ENCODE results near the gene MYOCOS.
"Not testable (repeated sequence)": the region's sequence is repeated elsewhere in the genome, so short reads cannot be mapped to it uniquely, and the experiment has no call there.

MYOCOS gene

GRCh38 chr1:171625225-171625624 lies 3.2 kb downstream of the MYOCOS start:
- DNase-seq (ENCODE audit: low read depth in 3 of 3): no peak

DNA sequence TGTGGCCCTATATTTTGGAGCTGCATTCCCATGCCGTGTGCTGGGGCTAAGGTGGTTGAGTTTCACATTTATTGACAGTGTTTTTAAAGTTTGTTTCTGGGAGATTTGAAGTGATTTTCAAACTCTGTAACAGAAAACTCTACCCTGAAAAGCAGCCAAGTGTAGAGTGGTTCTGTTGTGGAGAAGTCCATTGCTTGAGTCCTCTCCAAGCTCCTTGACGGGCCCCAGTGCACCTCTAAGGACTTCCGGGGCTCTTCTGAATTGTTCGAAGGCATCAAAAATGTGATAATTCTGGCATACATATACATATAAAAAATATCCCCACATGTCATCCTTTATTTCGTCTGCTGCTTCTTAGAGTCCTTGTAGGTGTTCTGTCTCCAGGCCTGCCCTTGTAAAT lies 5.0 kb downstream of the MYOCOS start:
- DNase-seq (ENCODE audit: low read depth in 3 of 3): no peak

GRCh38 chr1:171628225-171628624 lies 6.2 kb downstream of the MYOCOS start:
- no peak for DNase-seq (ENCODE audit: low read depth in 3 of 3)

GRCh38 chr1:171635661-171636060 lies 13.6 kb downstream of the MYOCOS start:
- no peak for DNase-seq (ENCODE audit: low read depth in 3 of 3)

GRCh38 chr1:171636141-171636540 lies 14.1 kb downstream of the MYOCOS start:
- no peak for DNase-seq (ENCODE audit: low read depth in 3 of 3)

- DNase-seq (ENCODE audit: low read depth in 3 of 3): no peak
Measured at GRCh38 chr1:171637928-171638576, 16.0 kb downstream of the MYOCOS start.

DNA sequence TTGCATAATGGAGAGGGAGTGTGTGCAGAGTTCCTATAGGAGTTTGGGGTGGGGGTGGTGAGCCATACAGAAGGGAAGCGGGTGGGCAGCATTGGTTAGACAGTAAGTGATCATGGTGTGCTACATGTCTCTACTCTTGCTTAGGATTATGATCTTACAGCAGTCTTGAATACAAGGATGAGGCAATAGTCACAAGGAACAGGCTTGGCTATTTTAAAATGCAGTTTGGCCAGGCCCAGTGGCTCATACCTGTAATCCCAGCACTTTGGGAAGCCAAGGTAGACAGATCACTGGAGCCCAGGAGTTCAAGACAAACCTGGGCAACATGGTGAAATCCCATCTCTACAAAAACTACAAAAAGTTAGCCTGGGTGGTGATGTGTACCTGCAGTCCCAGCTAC lies 18.2 kb downstream of the MYOCOS start:
- DNase-seq (ENCODE audit: low read depth in 3 of 3): no peak

DNA sequence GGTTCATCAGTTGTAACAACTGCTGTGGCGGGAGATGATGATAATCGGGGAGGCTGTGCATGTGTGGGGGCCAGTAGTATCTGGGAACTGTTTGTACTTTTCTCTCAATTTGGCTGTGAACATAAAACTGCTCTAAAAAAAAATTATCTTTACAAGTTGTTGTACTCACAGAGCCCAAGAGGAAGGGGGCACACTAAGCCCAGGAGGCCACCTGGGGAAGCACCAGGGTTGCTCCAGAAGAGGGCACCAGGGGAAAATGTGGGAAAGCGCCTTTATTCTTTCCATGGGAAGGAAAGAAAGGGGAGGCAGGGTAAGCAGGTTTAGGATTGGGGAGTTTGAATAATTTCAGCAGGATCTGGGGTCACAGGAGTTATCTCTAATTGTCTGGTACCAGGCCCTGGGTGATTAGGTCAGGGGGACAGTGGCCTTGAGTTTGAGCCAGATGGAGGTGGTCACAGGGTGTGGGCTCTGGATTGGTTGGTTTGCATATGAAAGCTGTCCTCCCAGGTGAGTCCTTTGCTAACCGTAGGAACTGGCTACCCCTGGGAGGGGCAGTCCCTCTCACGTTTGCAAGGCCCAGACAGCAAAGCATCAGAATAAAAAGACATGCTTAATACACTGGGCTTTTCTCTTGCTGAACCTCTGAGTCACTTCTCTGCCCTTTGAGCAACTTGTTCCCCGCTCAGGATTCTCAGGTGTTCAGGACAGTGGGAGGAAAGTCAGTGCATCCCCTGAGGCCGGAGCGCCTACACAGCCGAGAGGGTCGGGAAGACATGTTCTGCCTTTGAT lies 19.2 kb downstream of the MYOCOS start:
- no peak for DNase-seq (ENCODE audit: low read depth in 3 of 3)

- DNase-seq (ENCODE audit: low read depth in 3 of 3): no peak
Measured at GRCh38 chr1:171642197-171642596, 20.2 kb downstream of the MYOCOS start.

DNA sequence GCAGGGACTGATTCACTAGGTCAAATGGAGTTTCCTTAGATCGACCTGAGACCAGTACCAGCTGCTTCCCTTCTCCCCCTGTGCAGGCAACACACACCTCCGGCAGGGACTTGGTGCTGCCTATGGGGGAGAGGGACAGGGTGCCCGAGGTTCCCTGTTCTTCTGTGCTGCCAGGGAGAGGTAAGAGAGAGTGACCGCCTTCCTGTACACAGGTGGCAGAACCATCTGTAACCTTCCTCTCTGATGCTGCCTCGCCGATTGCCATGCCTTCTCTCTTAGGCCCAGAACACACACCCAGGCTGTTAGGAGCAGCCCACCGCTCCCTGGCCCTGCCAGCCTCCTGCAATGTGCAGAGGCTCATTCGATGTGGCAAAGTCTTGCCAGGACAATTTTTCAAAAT lies 21.1 kb downstream of the MYOCOS start:
- DNase-seq (ENCODE audit: low read depth in 3 of 3): no peak

- DNase-seq (ENCODE audit: low read depth in 3 of 3): peak; percentile 27 to 66 (median 40)
Measured at GRCh38 chr1:171644805-171645483, 22.9 kb downstream of the MYOCOS start.

DNA sequence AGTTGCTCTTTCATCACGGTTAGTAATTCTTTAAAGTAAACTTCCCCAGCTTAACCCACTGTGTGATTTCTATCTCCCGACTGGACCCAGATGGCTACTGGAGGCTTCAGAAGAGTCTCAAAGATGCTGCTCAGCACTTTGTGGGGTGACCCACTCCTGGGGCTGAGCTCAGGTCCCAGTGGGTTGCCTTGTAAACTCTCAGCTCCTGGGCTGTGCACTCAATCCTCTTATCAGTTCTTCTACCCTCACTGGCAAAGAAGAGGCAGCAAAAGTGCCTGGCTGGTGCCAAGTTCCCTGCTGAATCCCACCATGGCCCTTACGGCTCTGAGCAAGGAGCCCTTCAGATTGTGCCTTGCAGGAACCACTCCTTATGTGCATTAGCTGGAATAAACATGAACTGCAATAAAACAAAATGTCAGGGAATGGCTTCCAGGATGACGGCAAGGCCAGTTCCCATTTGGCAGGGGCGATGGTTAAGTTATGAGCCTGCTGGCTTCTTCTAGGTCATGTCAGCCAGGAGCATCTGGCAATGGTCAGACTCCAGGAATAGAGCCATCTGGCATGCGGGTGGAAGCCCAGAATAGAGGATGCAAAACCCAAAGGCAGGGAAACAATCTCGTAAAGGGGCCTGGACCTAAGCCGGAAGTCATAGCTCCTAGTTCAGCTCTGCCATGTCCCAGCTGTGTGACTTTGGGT lies 23.7 kb downstream of the MYOCOS start:
- no peak for DNase-seq (ENCODE audit: low read depth in 3 of 3)

DNA sequence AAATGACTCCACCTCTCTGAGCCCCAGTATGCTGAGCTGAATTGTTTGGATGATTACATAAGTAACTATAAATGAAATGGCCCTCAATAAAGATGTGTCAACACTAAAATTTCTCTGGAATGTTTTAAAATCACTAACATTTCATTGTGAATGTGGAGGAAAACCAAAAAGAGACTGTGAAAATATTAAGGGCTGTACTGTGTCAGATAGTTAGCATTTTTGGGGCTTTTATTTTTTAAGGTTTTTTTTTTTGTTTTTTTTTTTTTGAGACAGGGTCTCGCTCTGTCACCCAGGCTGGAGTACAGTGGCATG lies 24.2 kb downstream of the MYOCOS start:
- no peak for DNase-seq (ENCODE audit: low read depth in 3 of 3)

GRCh38 chr1:171652234-171652822 lies 30.3 kb downstream of the MYOCOS start, which contains the start of gene MYOC:
TSS of gene MYOC (minus strand) at chr1:171652688. CDS start at chr1:171652611, 77 bp downstream.
- no peak for DNase-seq (ENCODE audit: low read depth in 3 of 3)

DNA sequence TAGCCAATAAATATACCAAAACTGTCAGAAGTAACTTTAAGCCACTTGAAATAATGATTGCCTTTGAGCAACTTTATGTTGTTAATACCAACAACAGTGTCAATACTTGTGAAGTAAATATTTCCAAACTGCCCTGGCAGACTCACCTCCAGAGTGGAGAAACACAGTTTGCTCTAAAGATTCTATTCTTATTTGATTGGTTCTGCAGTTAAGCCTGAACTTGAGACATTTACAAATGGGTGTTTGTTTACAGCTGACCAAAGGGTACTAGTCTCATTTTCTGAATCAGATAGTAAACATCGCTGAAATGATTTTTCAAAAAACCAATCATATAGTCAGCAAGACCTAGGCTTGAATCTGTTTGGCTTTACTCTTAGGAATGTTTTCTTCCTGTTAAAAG lies 31.8 kb downstream of the MYOCOS start:
- no peak for DNase-seq (ENCODE audit: low read depth in 3 of 3)

DNA sequence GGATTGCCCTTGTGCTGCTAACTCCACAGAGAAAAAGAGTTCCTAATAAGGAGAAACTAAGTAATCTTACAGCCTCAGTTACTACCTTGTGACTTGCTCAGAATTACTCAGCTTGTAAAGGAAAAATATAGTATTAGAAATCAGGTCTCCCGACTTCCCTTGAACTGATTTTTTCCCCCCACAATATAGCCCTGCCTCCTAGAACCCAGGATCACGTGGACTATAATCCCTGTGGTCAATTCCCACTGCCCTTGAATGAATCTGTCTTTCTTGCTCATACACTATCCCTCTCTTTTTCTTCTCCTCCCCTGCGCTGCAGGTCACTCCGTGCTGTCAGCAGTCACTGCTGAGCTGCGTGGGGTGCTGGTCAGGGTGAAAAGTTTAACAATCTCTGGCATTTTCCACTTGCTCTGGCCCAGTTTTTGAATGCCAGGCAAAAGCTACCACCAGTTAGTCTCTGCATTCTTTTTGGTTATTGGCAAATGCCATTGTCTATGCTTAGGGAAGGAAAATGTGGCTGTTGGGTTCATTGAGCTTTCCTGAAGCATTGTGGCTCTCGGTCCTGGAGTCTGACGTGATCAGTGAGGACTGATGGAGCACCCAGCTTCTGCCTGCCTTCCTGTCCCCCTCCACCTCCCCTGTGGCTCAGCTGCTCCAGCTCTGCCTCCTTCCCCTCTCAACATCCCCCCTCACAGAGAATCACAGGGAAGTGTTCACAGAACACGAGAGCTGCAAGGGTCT lies 32.3 kb downstream of the MYOCOS start:
- DNase-seq (ENCODE audit: low read depth in 3 of 3): no peak

- DNase-seq (ENCODE audit: low read depth in 3 of 3): peak; percentile 35 to 78 (median 52)
Measured at GRCh38 chr1:171654942-171655745, 33.1 kb downstream of the MYOCOS start.

DNA sequence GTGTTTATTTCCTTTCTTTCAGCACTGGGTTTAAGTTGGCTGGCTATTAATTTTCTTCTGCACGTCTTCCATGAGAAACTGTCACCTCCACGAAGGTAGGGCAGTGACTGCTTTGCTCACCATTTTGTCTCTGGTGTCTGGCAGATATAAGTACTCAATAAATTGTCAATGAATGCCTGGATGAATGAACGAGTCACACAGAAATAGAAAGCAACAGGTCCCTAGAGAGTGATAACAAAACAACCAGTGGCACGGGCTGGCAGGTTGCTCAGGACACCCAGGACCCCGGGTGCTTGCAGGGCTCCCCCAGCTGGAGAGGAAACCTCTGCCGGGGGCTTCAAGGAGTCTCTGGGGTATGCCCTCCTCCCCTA lies 33.7 kb downstream of the MYOCOS start:
- DNase-seq (ENCODE audit: low read depth in 3 of 3): no peak

DNA sequence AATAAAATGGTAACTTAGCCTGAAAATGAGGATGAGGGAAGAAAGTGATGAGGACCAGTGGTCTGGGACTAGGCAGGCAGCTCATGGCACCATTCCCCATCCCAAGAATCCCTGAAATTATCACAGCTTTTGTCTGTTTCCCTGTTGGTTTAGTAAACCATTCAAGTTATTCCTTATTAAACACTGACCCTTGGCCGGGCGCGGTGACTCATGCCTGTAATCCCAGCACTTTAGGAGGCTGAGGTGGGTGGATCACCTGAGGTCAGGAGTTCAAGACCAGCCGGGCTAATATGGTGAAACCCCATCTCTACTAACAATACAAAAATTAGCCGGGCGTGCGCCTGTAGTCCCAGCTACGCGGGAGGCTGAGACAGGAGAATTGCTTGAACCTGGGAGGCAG lies 34.2 kb downstream of the MYOCOS start:
- DNase-seq (ENCODE audit: low read depth in 3 of 3): not testable (repeated sequence)

GRCh38 chr1:171661076-171661650 lies 39.1 kb downstream of the MYOCOS start:
- no peak for DNase-seq (ENCODE audit: low read depth in 3 of 3)

Data from stimulated activated CD4-positive, alpha-beta T cell treated with anti-CD3 and anti-CD28 coated beads, TNF-alpha, amount 100 ng/mL, for 24 hours (primary cell).